ENCODE results near the gene NCKAP5.

Gene NCKAP5

DNA sequence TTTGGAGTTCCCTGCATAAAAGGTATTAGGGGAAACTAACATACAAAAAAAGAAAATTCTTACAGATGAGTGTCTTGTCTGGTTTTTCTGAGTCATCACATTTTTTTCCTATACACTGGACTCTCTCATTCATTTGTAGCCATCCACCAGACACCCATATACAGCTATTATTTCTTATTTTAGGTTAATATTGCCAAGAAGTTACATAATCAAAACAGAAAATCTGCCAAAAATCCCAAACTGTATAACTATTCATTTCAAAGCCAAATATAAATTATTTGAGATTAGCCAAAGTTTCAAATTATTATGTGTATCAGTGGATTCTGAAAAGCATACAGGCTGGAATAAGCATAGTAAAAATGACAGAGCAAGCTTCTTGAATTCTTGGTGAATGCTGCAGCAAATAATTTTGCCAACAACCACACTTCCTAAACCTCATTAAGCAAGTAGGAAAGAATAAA is 191.2 kb downstream of the NCKAP5 start:
- H2BK5ac ChIP-seq (ENCODE audit: low read depth, low read length, poor library complexity) = no peak overlapping the region
- no peak overlapping the region for H4K8ac ChIP-seq (ENCODE audit: low read depth, low read length)
- no peak overlapping the region for H4K12ac ChIP-seq (ENCODE audit: low read depth, low read length)
- no peaks in the 10 kb centered on the region for H3K27me3 ChIP-seq (ENCODE audit: insufficient read depth, low read length)
- no peak overlapping the region for H3K4me2 ChIP-seq (ENCODE audit: low read length)
- H4K91ac ChIP-seq (ENCODE audit: low read depth, low read length) = no peak overlapping the region
- H3K36me3 ChIP-seq (ENCODE audit: control insufficient read depth in 1 of 2, insufficient read depth in 2 of 2, low read length in 2 of 2) = no peaks in the 10 kb centered on the region
- no peak overlapping the region for H2BK120ac ChIP-seq (ENCODE audit: insufficient read depth, low read length, poor library complexity)
- H2BK12ac ChIP-seq (ENCODE audit: low read length) = no peak overlapping the region
- H3K27ac ChIP-seq (ENCODE audit: low read depth, low read length) = no peak overlapping the region
- H3K23ac ChIP-seq (ENCODE audit: low read length) = no peak overlapping the region
- no peak overlapping the region for H2AK5ac ChIP-seq (ENCODE audit: low read length)
- no peaks in the 10 kb centered on the region for H3K79me2 ChIP-seq (ENCODE audit: control insufficient read depth, insufficient read depth, low read length, poor library complexity)
- no peak overlapping the region for H3K9ac ChIP-seq (ENCODE audit: low read length)
- H3K4me1 ChIP-seq (ENCODE audit: control insufficient read depth in 1 of 2, insufficient read depth in 2 of 2, low read length in 2 of 2) = no peaks in the 10 kb centered on the region
- H3K4ac ChIP-seq (ENCODE audit: low read depth, low read length) = no peak overlapping the region
- no peak overlapping the region for H2AFZ ChIP-seq (ENCODE audit: insufficient read depth, low read length, poor library complexity)
- no peak overlapping the region for H3K14ac ChIP-seq (ENCODE audit: low read length)
- H3K4me3 ChIP-seq (ENCODE audit: low read depth, low read length) = no peak overlapping the region
- peaks cover 2% of the 10 kb centered on the region for H3K9me3 ChIP-seq (ENCODE audit: insufficient read depth, low read depth, low read length)
- H3K79me1 ChIP-seq (ENCODE audit: low read length) = no peaks in the 10 kb centered on the region
- H3K18ac ChIP-seq (ENCODE audit: low read length) = no peak overlapping the region
- no peak for DNase-seq

DNA sequence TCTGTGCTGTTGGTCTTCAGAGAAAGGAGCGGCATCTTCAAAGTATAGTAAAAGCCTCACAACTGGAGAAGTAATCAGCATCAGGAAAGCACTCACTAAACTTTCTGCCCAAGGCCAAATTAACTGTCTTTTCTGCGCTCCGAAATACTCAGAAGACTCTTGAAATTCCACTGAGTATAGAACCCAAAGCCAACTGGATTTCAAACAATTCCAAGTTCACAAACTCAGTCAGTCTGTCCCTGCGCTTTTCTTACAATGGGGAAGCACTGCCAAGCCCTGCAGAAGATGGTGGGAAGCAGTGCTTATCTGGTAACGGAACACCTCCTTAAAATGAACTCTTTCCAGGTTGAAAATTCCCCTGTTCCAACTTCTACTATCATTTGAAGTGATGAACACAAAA is 193.5 kb downstream of the NCKAP5 start:
- no peak overlapping the region for H3K23ac ChIP-seq (ENCODE audit: low read length)
- H2BK120ac ChIP-seq (ENCODE audit: insufficient read depth, low read length, poor library complexity) = no peak overlapping the region
- H3K9ac ChIP-seq (ENCODE audit: low read length) = no peak overlapping the region
- H4K12ac ChIP-seq (ENCODE audit: low read depth, low read length) = no peak overlapping the region
- H3K27ac ChIP-seq (ENCODE audit: low read depth, low read length) = no peak overlapping the region
- H3K27me3 ChIP-seq (ENCODE audit: insufficient read depth, low read length) = no peaks in the 10 kb centered on the region
- H2AK5ac ChIP-seq (ENCODE audit: low read length) = no peak overlapping the region
- H4K91ac ChIP-seq (ENCODE audit: low read depth, low read length) = no peak overlapping the region
- no peaks in the 10 kb centered on the region for H3K79me1 ChIP-seq (ENCODE audit: low read length)
- no peaks in the 10 kb centered on the region for H3K79me2 ChIP-seq (ENCODE audit: control insufficient read depth, insufficient read depth, low read length, poor library complexity)
- H3K14ac ChIP-seq (ENCODE audit: low read length) = no peak overlapping the region
- H3K4me3 ChIP-seq (ENCODE audit: low read depth, low read length) = no peak overlapping the region
- no peak overlapping the region for H2BK5ac ChIP-seq (ENCODE audit: low read depth, low read length, poor library complexity)
- no peak overlapping the region for H4K8ac ChIP-seq (ENCODE audit: low read depth, low read length)
- no peak for DNase-seq
- H3K4ac ChIP-seq (ENCODE audit: low read depth, low read length) = no peak overlapping the region
- H3K4me2 ChIP-seq (ENCODE audit: low read length) = no peak overlapping the region
- peaks cover 2% of the 10 kb centered on the region for H3K9me3 ChIP-seq (ENCODE audit: insufficient read depth, low read depth, low read length)
- no peak overlapping the region for H3K18ac ChIP-seq (ENCODE audit: low read length)
- H2BK12ac ChIP-seq (ENCODE audit: low read length) = no peak overlapping the region
- H3K4me1 ChIP-seq (ENCODE audit: control insufficient read depth in 1 of 2, insufficient read depth in 2 of 2, low read length in 2 of 2) = no peaks in the 10 kb centered on the region
- H2AFZ ChIP-seq (ENCODE audit: insufficient read depth, low read length, poor library complexity) = no peak overlapping the region
- WGBS (ENCODE audit: extremely low coverage, insufficient coverage, insufficient read length) = no CpG with 5 or more reads among the region's 5 CpGs
- H3K36me3 ChIP-seq (ENCODE audit: control insufficient read depth in 1 of 2, insufficient read depth in 2 of 2, low read length in 2 of 2) = no peaks in the 10 kb centered on the region

DNA sequence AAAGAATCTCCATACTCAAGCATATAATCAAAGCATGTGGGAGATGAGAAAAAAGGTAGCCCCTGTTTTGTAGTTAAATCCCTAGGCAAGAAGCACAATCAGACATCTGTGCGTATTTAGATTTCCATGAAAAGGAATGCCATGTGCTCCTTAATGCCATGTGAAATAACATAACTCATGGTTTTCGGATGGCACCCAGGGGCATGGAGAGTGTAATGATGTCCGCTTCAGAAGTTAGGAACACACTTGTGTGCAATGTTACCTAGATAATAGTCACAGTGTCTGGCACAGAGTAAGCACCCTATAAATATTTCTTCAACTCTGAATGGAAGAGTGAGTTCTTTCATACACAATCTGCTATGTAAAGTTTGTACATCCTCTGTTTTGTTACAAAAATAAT is 197.0 kb downstream of the NCKAP5 start:
- no peak overlapping the region for H4K8ac ChIP-seq (ENCODE audit: low read depth, low read length)
- H2BK12ac ChIP-seq (ENCODE audit: low read length) = no peak overlapping the region
- DNase-seq = no peak
- H3K4me3 ChIP-seq (ENCODE audit: low read depth, low read length) = no peak overlapping the region
- H4K12ac ChIP-seq (ENCODE audit: low read depth, low read length) = no peak overlapping the region
- H3K4me2 ChIP-seq (ENCODE audit: low read length) = no peak overlapping the region
- H2AK5ac ChIP-seq (ENCODE audit: low read length) = no peak overlapping the region
- H2BK5ac ChIP-seq (ENCODE audit: low read depth, low read length, poor library complexity) = no peak overlapping the region
- H3K79me1 ChIP-seq (ENCODE audit: low read length) = no peaks in the 10 kb centered on the region
- no peaks in the 10 kb centered on the region for H3K27me3 ChIP-seq (ENCODE audit: insufficient read depth, low read length)
- H3K23ac ChIP-seq (ENCODE audit: low read length) = no peak overlapping the region
- WGBS (ENCODE audit: extremely low coverage, insufficient coverage, insufficient read length) = no CpG with 5 or more reads among the region's 3 CpGs
- no peak overlapping the region for H3K14ac ChIP-seq (ENCODE audit: low read length)
- no peak overlapping the region for H2BK120ac ChIP-seq (ENCODE audit: insufficient read depth, low read length, poor library complexity)
- no peaks in the 10 kb centered on the region for H3K79me2 ChIP-seq (ENCODE audit: control insufficient read depth, insufficient read depth, low read length, poor library complexity)
- H3K4me1 ChIP-seq (ENCODE audit: control insufficient read depth in 1 of 2, insufficient read depth in 2 of 2, low read length in 2 of 2) = no peaks in the 10 kb centered on the region
- no peak overlapping the region for H3K4ac ChIP-seq (ENCODE audit: low read depth, low read length)
- no peak overlapping the region for H2AFZ ChIP-seq (ENCODE audit: insufficient read depth, low read length, poor library complexity)
- H3K27ac ChIP-seq (ENCODE audit: low read depth, low read length) = no peak overlapping the region
- no peak overlapping the region for H3K9ac ChIP-seq (ENCODE audit: low read length)
- no peak overlapping the region for H4K91ac ChIP-seq (ENCODE audit: low read depth, low read length)
- H3K36me3 ChIP-seq (ENCODE audit: control insufficient read depth in 1 of 2, insufficient read depth in 2 of 2, low read length in 2 of 2) = no peaks in the 10 kb centered on the region
- H3K9me3 ChIP-seq (ENCODE audit: insufficient read depth, low read depth, low read length) = peaks cover 2% of the 10 kb centered on the region
- no peak overlapping the region for H3K18ac ChIP-seq (ENCODE audit: low read length)

DNA sequence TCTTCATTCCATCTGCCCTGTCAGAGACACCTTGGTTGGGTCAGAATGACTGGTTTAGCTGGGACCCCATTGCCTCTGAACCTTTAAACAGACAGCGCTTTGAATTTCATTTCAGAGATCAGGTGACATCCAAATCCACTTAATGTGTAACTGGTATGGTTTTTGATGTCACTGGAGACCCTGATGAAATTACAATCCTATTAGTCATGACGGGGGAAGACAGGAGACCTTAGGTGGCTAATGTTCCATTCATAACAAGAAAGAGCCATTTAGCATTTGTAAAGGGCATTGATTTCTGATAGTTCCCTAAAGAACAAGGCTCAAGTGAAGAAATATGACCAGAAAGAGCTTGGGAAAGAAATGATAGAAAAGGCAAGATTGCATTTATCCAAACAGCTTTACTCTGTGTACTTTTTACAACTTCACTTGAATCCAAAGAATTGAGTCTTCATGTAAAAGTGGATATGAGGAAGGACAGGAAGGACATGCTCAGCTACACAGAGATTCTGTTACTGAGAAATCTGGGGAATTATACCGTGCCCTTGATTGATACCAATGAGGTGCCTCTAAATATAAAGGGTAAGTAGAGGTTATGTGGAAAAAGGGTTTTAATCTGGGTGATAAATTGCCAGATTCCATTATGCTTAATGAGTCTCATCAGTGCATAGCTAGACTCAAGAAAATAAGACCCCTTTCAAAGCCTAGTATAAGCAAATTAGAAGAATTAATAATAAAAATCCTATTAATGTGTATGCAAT is 198.2 kb downstream of the NCKAP5 start:
- Histone ChIP-seq H3K4me1 (ENCODE audit: control insufficient read depth in 1 of 2, insufficient read depth in 2 of 2, low read length in 2 of 2) (no peaks in the 10 kb centered on the region), H2BK5ac (ENCODE audit: low read depth, low read length, poor library complexity) (no peak overlapping the region), H4K8ac (ENCODE audit: low read depth, low read length) (no peak overlapping the region), H4K12ac (ENCODE audit: low read depth, low read length) (no peak overlapping the region), H3K4me2 (ENCODE audit: low read length) (no peak overlapping the region), H2AFZ (ENCODE audit: insufficient read depth, low read length, poor library complexity) (no peak overlapping the region), H4K91ac (ENCODE audit: low read depth, low read length) (no peak overlapping the region), H3K79me2 (ENCODE audit: control insufficient read depth, insufficient read depth, low read length, poor library complexity) (no peaks in the 10 kb centered on the region), H2BK12ac (ENCODE audit: low read length) (no peak overlapping the region), H3K36me3 (ENCODE audit: control insufficient read depth in 1 of 2, insufficient read depth in 2 of 2, low read length in 2 of 2) (no peaks in the 10 kb centered on the region), H2AK5ac (ENCODE audit: low read length) (no peak overlapping the region), H3K79me1 (ENCODE audit: low read length) (no peaks in the 10 kb centered on the region), H3K14ac (ENCODE audit: low read length) (no peak overlapping the region), H3K27me3 (ENCODE audit: insufficient read depth, low read length) (no peaks in the 10 kb centered on the region), H3K9ac (ENCODE audit: low read length) (no peak overlapping the region), H3K18ac (ENCODE audit: low read length) (no peak overlapping the region), H3K4me3 (ENCODE audit: low read depth, low read length) (no peak overlapping the region), H3K27ac (ENCODE audit: low read depth, low read length) (no peak overlapping the region), H2BK120ac (ENCODE audit: insufficient read depth, low read length, poor library complexity) (no peak overlapping the region), H3K23ac (ENCODE audit: low read length) (no peak overlapping the region), H3K9me3 (ENCODE audit: insufficient read depth, low read depth, low read length) (peaks cover 2% of the 10 kb centered on the region), H3K4ac (ENCODE audit: low read depth, low read length) (no peak overlapping the region)
- no peak for DNase-seq
- no CpG with 5 or more reads among the region's 3 CpGs for WGBS (ENCODE audit: extremely low coverage, insufficient coverage, insufficient read length)
